22Rv1 (cell line): Measurements from ENCODE around the gene MAGI1.

Experiments used
- ZFX ChIP-seq: fragments of 450-650 bp; IDR thresholded peaks from 2 replicates; pipeline ENCODE4 v1.6.1; 2017; ENCODE audit warnings: antibody characterized with exemption, borderline replicate concordance
- TF ChIP-seq, protein P1 (sequence below): fragments of 450-650 bp; IDR thresholded peaks from 2 replicates; pipeline ENCODE4 v1.5.1; 2017; ENCODE audit warnings: mild to moderate bottlenecking

DNA sequence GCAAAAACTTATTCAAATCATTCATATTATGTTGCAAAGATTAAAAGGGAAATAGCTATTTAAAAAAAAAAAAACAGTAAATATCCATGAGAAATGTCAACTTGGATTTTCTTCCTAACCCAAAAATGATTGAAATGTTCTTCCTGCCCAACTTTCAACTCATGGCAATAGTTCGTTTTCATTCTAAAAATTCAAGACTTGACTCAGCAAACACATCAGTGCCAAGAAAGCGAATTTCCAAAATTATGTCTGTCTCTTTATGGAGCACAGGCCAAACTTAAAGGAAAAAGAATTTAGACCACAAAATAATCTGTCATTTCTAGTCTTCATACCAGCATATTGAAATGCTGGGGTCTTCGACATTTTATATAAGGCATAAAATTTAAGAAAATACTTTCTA, 63.7 kb downstream of the MAGI1 start:
- TF ChIP-seq, protein P1, sequence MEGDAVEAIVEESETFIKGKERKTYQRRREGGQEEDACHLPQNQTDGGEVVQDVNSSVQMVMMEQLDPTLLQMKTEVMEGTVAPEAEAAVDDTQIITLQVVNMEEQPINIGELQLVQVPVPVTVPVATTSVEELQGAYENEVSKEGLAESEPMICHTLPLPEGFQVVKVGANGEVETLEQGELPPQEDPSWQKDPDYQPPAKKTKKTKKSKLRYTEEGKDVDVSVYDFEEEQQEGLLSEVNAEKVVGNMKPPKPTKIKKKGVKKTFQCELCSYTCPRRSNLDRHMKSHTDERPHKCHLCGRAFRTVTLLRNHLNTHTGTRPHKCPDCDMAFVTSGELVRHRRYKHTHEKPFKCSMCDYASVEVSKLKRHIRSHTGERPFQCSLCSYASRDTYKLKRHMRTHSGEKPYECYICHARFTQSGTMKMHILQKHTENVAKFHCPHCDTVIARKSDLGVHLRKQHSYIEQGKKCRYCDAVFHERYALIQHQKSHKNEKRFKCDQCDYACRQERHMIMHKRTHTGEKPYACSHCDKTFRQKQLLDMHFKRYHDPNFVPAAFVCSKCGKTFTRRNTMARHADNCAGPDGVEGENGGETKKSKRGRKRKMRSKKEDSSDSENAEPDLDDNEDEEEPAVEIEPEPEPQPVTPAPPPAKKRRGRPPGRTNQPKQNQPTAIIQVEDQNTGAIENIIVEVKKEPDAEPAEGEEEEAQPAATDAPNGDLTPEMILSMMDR, result no peak
- no peak for TF ChIP-seq ZFX
